Keratinocyte (primary cell): ENCODE results near the gene CPNE4. TPM values are rescaled to one million over a fixed set of nuclear protein-coding genes. Genes with fewer than 3 reads are reported as not detected.

Experiments used
- DNase-seq: peaks from one replicate; pipeline ENCODE4 v3.0.0-alpha.2; 2011; ENCODE audit warnings: low read depth, missing footprints, low spot score
- FAIRE-seq: peaks from 2 replicates; lab custom pipeline; 2011; peaks lifted over from hg19 to GRCh38; lab: Jason Lieb, UNC
- H2AFZ ChIP-seq: 2 replicates; pipeline ENCODE4 v1.6.0; 2012; ENCODE audit warnings: low read length, control low read depth, inconsistent platforms; ENCODE audit not compliant: control insufficient read depth
- H3K27ac ChIP-seq: 2 replicates; pipeline ENCODE4 v1.5.1; 2011; ENCODE audit warnings: low read length; ENCODE audit not compliant: control insufficient read depth, insufficient read depth
- H3K27me3 ChIP-seq: 3 replicates; pipeline ENCODE4 v1.6.0; 2011; ENCODE audit warnings: low read length; ENCODE audit not compliant: control insufficient read depth, insufficient read depth; ENCODE audit errors: extremely low read depth
- H3K36me3 ChIP-seq, 2 experiments: 2 replicates in 1 of 2; 3 replicates in 1 of 2; pipeline ENCODE4 v1.5.1; 2011; ENCODE audit warnings: low read length in 2 of 2, mild to moderate bottlenecking in 1 of 2; ENCODE audit not compliant: control insufficient read depth in 2 of 2, insufficient read depth in 2 of 2; ENCODE audit errors: extremely low read depth in 1 of 2
- H3K4me1 ChIP-seq: 3 replicates; pipeline ENCODE4 v1.5.1; 2011; ENCODE audit warnings: low read length; ENCODE audit not compliant: control insufficient read depth, insufficient read depth; ENCODE audit errors: extremely low read depth
- H3K4me2 ChIP-seq: 3 replicates; pipeline ENCODE4 v1.6.0; 2011; ENCODE audit warnings: low read depth, low read length; ENCODE audit not compliant: control insufficient read depth, insufficient read depth; ENCODE audit errors: extremely low read depth
- H3K4me3 ChIP-seq, 3 experiments: fragments of 200-600 bp in 1 of 3; sonication (generic) in 1 of 3; 2 replicates in 2 of 3; 3 replicates in 1 of 3; pipeline ENCODE4 v1.5.1; 2011 to 2016; ENCODE audit warnings: low read length in 3 of 3, mild to moderate bottlenecking in 3 of 3, control low read depth in 2 of 3, inconsistent platforms in 1 of 3, low read depth in 1 of 3, mixed read lengths in 1 of 3, mixed run types in 1 of 3, moderate library complexity in 1 of 3; ENCODE audit not compliant: control insufficient read depth in 2 of 3, insufficient read depth in 2 of 3; ENCODE audit errors: extremely low read depth in 1 of 3
- H3K79me2 ChIP-seq: 2 replicates; pipeline ENCODE4 v1.6.0; 2012; ENCODE audit warnings: low read length; ENCODE audit not compliant: control insufficient read depth, insufficient read depth
- H3K9ac ChIP-seq: 3 replicates; pipeline ENCODE4 v1.6.0; 2011; ENCODE audit warnings: low read length; ENCODE audit not compliant: control insufficient read depth, insufficient read depth; ENCODE audit errors: extremely low read depth
- H3K9me1 ChIP-seq: 3 replicates; pipeline ENCODE4 v1.6.0; 2011; ENCODE audit warnings: low read length; ENCODE audit not compliant: control insufficient read depth, insufficient read depth; ENCODE audit errors: extremely low read depth
- H3K9me3 ChIP-seq: 2 replicates; pipeline ENCODE4 v1.5.1; 2012; ENCODE audit warnings: low read depth, low read length; ENCODE audit not compliant: control insufficient read depth
- H4K20me1 ChIP-seq: 3 replicates; pipeline ENCODE4 v1.6.0; 2011; ENCODE audit warnings: low read length; ENCODE audit not compliant: control insufficient read depth, insufficient read depth; ENCODE audit errors: extremely low read depth
- CTCF ChIP-seq, 3 experiments: IDR thresholded peaks in 1 of 3; conservative IDR thresholded peaks in 1 of 3; optimal IDR thresholded peaks in 1 of 3; 2 replicates in 2 of 3; 3 replicates in 1 of 3; pipeline versions ENCODE3 to v1.5.1; 2011; ENCODE audit warnings: low read length in 3 of 3, mild to moderate bottlenecking in 3 of 3, moderate library complexity in 2 of 3, control low read depth in 1 of 3, inconsistent platforms in 1 of 3; ENCODE audit not compliant: insufficient read depth in 2 of 3; ENCODE audit errors: extremely low read depth in 1 of 3
- EZH2 ChIP-seq: IDR thresholded peaks from one replicate; pipeline ENCODE4 v1.6.1; 2012; ENCODE audit warnings: inconsistent platforms, mild to moderate bottlenecking, low read length, moderate library complexity
- dilution Hi-C: fragments of 300-500 bp; cut with MboI; formaldehyde crosslinking; loops from one replicate; pipeline ENCODE4 v1.7.0; 2020; ENCODE audit warnings: low sequenced_read_pairs; ENCODE audit not compliant: extremely low pct_ligation_motif_present
- polyA plus RNA-seq, 5 experiments: library from polyadenylated mRNA; depleted of rRNA in 3 of 5; stranded (reverse) in 3 of 5; stranded (forward) in 1 of 5; unstranded in 1 of 5; fragments of >200 nt; gene quantifications; 1 replicate in 1 of 5; 2 replicates in 3 of 5; 3 replicates in 1 of 5; pipeline versions ENCODE4 v1.2.1 to v1.2.3, GENCODE V29; 2011 to 2012; ENCODE audit warnings: missing spikeins in 2 of 5, low read depth in 1 of 5, low replicate concordance in 1 of 5

CPNE4 gene
- polyA plus RNA-seq, 1 donor (not counting 4 experiments of a cell fraction or from before 2014, with no cell fraction given), result 0.08 TPM

- Histone ChIP-seq H4K20me1 (no peaks in the 10 kb centered on the region), H3K27me3 (no peaks in the 10 kb centered on the region), H3K4me1 (no peaks in the 10 kb centered on the region), H3K9me1 (no peaks in the 10 kb centered on the region), H3K79me2 (no peaks in the 10 kb centered on the region), H3K27ac (no peak overlapping the region), H3K36me3 (no peaks in the 10 kb centered on the region), H3K9ac (no peak overlapping the region), H2AFZ (no peak overlapping the region), H3K4me3 (no peak overlapping the region), H3K4me2 (no peak overlapping the region), H3K9me3 (no peaks in the 10 kb centered on the region)
- FAIRE-seq (no peak), DNase-seq (no peak)
- no peak for TF ChIP-seq EZH2
- no peak for TF ChIP-seq CTCF (optimal IDR thresholded peaks at IDR 0.05 in 1 of 3, IDR thresholded peaks at IDR 0.05 in 1 of 3, conservative IDR thresholded peaks at IDR 0.05 in 1 of 3; ENCODE audit: extremely low read depth in 1 of 3, insufficient read depth in 2 of 3, low read length in 3 of 3)
- dilution Hi-C loops, result no loop called here
Observed at GRCh38 chr3:131883711-131884407, 151.0 kb downstream of the CPNE4 start.

GRCh38 chr3:131883086-131883485, 151.7 kb downstream of the CPNE4 start:
- no peak overlapping the region for H3K27ac ChIP-seq
- DNase-seq (no peak), FAIRE-seq (no peak)
- H3K9me1 ChIP-seq, result no peaks in the 10 kb centered on the region
- no peak overlapping the region for H3K4me2 ChIP-seq
- TF ChIP-seq EZH2 (no peak), CTCF (optimal IDR thresholded peaks at IDR 0.05 in 1 of 3, IDR thresholded peaks at IDR 0.05 in 1 of 3, conservative IDR thresholded peaks at IDR 0.05 in 1 of 3; ENCODE audit: extremely low read depth in 1 of 3, insufficient read depth in 2 of 3, low read length in 3 of 3) (no peak)
- no peaks in the 10 kb centered on the region for H4K20me1 ChIP-seq
- dilution Hi-C loops, result no loop called here
- H3K9me3 ChIP-seq, result no peaks in the 10 kb centered on the region
- H3K9ac ChIP-seq, result no peak overlapping the region
- H2AFZ ChIP-seq, result no peak overlapping the region
- H3K36me3 ChIP-seq, result no peaks in the 10 kb centered on the region
- no peaks in the 10 kb centered on the region for H3K4me1 ChIP-seq
- H3K27me3 ChIP-seq, result no peaks in the 10 kb centered on the region
- no peak overlapping the region for H3K4me3 ChIP-seq
- no peaks in the 10 kb centered on the region for H3K79me2 ChIP-seq
